ENCODE results near the gene PRKCE.

The PRKCE gene

DNA sequence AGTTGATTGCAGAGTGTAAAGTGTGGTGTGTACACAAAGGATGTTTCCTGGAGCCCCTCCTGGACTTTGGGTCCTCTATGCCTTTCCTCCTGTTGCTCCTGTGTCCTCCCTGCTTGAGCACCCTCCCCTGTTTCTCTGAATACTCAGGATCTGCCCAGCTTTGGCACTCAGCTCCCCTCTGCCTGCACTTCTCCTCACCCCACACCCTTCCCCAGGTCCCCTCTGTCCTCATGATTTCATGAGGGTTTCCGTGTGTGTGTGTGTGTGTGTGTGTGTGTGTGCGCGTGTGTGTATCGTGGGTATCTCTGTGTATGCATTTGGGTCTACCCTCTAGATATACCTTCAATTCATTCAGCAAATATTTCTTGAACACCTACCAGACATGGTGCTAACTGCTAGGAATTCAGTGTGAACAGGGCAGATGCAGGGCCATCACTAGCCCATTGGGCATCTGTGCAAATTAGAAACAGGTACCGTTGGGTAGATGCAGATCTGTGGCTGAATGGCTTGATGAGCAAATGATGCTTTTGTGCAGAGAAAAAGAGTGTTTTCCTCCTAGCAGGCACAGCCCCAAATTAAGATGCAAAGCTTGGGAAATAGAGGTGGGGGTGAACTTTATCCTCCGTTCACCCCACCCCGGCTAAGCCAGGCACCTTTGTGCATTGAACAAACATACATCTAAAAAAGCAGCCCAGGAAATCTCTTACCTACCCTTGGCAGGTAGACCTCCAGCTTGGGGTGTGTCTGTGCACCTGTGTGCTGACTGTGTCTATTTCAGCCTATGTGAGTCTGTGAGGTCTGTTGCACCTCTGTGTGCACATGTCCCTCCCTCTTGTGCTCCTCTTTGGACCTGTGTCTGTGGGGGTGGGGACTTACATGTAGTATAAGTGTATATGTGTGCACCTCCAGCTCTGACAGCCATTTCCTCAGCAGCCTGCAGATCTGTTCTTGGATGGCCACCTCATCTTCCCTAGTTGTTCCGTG is 585.7 kb downstream of the PRKCE start:
- Mint-ChIP-seq H3K27ac (no peak overlapping the region), H3K4me3 (no peak overlapping the region), H3K27me3 (no peaks in the 10 kb centered on the region), H3K4me1 (peaks cover 29% of the 10 kb centered on the region), H3K9me3 (peaks cover 0 to 7% of the 10 kb centered on the region in 2 donors)
- DNase-seq (no peak), ATAC-seq (no peak)
